Measurements from ENCODE around the gene ACSM6.
A peak's percentile ranks its signal among the peaks of the same experiment; 100 is the strongest.
"Not testable (repeated sequence)": the region's sequence is repeated elsewhere in the genome, so short reads cannot be mapped to it uniquely, and the experiment has no call there.

The ACSM6 gene

GRCh38 chr10:95217476-95217875, 23.4 kb downstream of the ACSM6 start:
- no peak for DNase-seq

DNA sequence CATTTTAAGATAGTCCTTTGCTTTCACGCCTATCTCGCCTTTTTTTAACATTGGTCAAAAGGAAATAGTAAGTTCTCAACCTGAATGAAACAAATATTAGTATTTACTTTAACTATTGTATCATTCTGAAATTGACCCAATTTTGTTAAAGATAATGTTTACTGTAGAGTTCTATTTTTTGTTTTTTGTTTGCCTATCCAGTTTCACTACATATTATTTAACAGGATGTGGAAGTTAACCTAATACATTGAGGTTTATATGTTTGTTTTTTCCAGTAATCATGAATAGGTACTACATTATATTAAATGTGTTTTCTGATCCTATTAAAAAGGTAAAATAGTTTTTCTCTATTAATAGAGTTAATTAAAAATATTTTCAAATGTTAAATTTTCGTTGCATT, 26.5 kb downstream of the ACSM6 start:
- DNase-seq: no peak

DNA sequence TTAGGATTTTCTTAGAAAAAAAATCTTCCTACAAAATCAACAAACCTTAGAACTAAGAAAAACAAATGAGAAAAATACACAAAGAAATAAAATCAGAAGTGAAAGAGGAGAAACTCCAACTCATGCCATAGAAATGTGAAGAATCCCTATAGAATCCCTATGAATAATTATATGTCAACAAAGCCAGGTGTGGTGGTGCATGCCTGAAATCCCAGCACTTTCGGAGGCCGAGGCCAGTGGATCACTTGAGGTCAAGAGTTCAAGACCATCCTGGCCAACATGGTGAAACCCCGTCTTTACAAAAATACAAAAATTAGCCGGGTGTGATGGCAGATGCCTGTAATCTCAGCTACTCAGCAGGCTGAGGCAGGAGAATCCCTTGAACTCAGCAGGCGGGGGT, 27.1 kb downstream of the ACSM6 start:
- no peak for DNase-seq

GRCh38 chr10:95225136-95225535, 31.1 kb downstream of the ACSM6 start:
- no peak for DNase-seq

GRCh38 chr10:95228934-95229723, 35.1 kb downstream of the ACSM6 start:
- DNase-seq: not testable (repeated sequence)

DNA sequence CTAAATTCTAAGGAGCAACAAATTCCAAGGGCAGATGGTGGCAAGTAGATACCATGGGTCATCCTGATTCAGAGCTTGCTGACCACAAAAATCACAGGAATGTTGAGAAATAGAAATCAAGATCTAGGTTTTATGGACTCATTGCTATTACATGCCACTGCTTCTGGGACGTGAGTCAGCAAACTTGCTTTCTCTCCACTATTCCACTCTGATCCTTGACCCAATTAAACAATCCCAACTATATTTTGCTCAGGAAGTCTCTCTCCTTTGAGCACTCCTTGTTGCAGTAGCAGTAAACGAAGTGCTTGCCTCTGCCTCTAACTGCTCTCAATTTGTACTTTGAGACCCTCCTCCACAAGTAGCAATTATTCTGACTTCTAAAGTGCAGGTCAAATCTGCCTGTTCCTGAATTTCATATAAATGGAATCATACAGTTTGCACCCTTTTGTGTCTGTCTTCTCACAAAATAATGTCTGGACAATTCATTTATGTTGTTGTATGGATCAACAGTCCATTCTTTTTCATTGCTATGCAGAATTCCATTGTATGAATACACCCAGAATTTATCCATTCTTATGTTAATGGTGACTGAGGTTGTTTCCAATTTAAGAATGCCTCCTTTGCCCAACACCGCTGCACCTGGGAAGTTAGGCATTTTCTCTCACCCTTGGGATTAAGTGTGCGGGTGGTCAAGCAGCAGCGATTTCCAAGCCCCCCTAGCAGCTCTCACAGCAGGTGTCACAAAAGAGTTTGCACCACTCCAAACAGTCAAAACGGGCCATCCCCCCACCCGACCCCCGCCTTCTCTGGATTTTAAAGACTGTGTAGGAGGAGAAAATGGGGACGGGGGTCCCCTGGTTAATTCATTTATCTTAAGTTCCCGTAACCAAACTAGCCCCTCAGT, 35.9 kb downstream of the ACSM6 start:
- DNase-seq: no peak

- DNase-seq: peak; percentile 66
These were observed 36.9 kb downstream of the ACSM6 start for GRCh38 chr10:95230677-95231586.

GRCh38 chr10:95233377-95234034, 39.5 kb downstream of the ACSM6 start:
- no peak for DNase-seq

- no peak for DNase-seq
These were observed 40.9 kb downstream of the ACSM6 start for GRCh38 chr10:95234951-95235350.

GRCh38 chr10:95235676-95236067, 41.6 kb downstream of the ACSM6 start:
- no peak for DNase-seq

GRCh38 chr10:95236068-95236903, 42.2 kb downstream of the ACSM6 start:
- no peak for DNase-seq

- no peak for DNase-seq
These were observed 43.5 kb downstream of the ACSM6 start for GRCh38 chr10:95237376-95238170.

GRCh38 chr10:95240096-95240495, 46.1 kb downstream of the ACSM6 start:
- DNase-seq: not testable (repeated sequence)

DNA sequence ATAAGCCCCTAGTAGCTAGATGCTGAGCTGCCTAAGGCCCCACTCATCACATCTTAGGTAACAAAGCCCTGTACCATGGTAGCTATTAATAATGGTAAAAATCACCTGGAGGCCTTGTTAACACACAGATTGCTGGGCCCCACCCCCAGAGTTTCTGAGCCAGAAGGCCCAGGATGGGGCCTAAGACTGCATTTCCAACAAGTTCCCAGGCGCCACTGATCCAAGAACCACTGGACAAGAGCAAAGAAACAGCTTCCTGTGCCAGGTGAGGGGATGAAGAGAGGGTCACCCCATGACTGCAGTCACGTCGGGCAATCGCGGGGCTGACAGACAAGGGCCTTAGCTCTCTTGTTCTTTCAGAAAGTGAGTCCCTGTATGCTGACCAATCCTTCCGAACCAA, 46.8 kb downstream of the ACSM6 start:
- no peak for DNase-seq

- DNase-seq: peak; percentile 54
These were observed 47.5 kb downstream of the ACSM6 start for GRCh38 chr10:95241533-95241932.

- DNase-seq: peak; percentile 44
These were observed 48.7 kb downstream of the ACSM6 start for GRCh38 chr10:95242581-95243317.

- no peak for DNase-seq
These were observed 49.2 kb downstream of the ACSM6 start for GRCh38 chr10:95243318-95243617.

DNA sequence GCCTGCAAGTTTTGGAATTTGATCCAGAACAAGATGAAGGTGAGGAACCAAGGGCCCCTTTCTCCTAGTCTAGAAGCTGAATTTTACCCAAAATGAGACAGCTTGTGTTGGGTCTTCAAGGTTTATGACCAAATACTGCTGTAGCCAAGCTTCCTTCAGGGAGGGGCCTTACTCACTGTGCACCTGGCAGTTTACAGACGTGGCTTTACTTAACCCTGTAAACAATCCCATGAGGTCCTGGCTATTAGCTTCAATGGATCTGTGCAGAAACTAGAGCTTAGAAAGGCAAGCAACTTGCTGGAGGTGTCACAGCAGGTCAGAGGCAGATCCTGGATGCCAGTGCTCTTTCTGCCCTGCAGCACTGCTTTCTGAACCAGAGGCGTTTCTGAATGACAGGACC, 50.1 kb downstream of the ACSM6 start:
- DNase-seq: no peak

- no peak for DNase-seq
These were observed 51.5 kb downstream of the ACSM6 start for GRCh38 chr10:95245425-95246055.
